ENCODE data around the gene FCN2. TPM values are rescaled to one million over a fixed set of nuclear protein-coding genes. Genes with fewer than 3 reads are reported as not detected.

FCN2 gene
- total and polyA plus RNA-seq, 9 of the 15 experiments (the other 6 are each of a cell fraction or from before 2014, with no cell fraction given) = not detected

DNA sequence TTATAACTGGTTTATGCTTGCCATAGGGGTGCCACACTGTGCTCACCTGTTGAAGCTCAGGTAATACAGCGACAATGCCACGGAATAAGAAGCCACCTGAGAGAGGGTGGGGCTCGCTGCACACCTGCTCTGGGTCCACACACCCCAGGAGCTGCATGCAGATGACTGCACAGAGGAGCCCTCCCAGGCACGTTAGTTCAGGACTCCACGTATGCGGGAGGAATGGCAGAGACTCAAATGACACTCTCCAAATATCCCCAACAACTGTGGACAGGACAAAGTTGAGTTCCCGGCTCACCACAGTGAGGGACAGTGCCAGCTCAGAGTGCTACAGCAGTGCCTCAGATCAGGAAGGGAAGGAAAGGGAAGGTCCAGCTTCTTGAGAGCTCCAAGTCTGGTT lies 42.9 kb downstream of the FCN2 start:
- Histone ChIP-seq H3K9me1 (ENCODE audit: control insufficient read depth, insufficient read depth, low read length) (no peaks in the 10 kb centered on the region), H3K9ac (ENCODE audit: insufficient read depth in 1 of 2, low read depth in 2 of 2, low read length in 2 of 2) (no peak overlapping the region), H3K4me2 (ENCODE audit: insufficient read depth, low read length) (no peak overlapping the region), H2AFZ (ENCODE audit: low read depth, low read length) (no peak overlapping the region), H3K9me3 (replicated peaks; ENCODE audit: control insufficient read depth, insufficient read depth, low read depth, low read length) (no peaks in the 10 kb centered on the region), H3K79me2 (ENCODE audit: control insufficient read depth, insufficient read depth, low read length) (no peaks in the 10 kb centered on the region), H3K4me1 (replicated peaks in 1 of 2; ENCODE audit: control insufficient read depth in 2 of 2, insufficient read depth in 2 of 2, low read length in 2 of 2) (no peaks in the 10 kb centered on the region), H3K4me3 (no peak overlapping the region), H3K27ac (ENCODE audit: extremely low read depth, low read depth, low read length) (no peak overlapping the region), H3K36me3 (ENCODE audit: control insufficient read depth, insufficient read depth, low read length) (no peaks in the 10 kb centered on the region), H3K27me3 (ENCODE audit: control insufficient read depth in 2 of 2, insufficient read depth in 2 of 2, low read length in 2 of 2) (peaks cover 0 to 8% of the 10 kb centered on the region in 2 experiments; a peak in 3 of 5 replicates), H4K20me1 (replicated peaks; ENCODE audit: control insufficient read depth, insufficient read depth, low read length) (no peaks in the 10 kb centered on the region)
- CTCF ChIA-PET (ENCODE audit: low intra/inter-chr PET ratio) = no interaction called here
- POLR2A ChIA-PET = interaction anchor here (0.6 kb wide), 1 partner anchor 26 kb away, joined by 3 read pairs; no protein-coding TSS in a partner anchor
- in situ Hi-C loops (cut with MboI) = no loop called here
- 3% methylated on average over 7 of the region's 7 CpGs for WGBS (ENCODE audit: insufficient coverage, low coverage, missing lambda C conversion rate)
- DNase-seq (ENCODE audit: extremely low read depth in 1 of 4, low spot score in 3 of 4) (no peak), ATAC-seq (no peak), FAIRE-seq (no peak)
- TF ChIP-seq EWSR1 (IDR thresholded peaks at IDR 0.05; ENCODE audit: borderline replicate concordance, low read depth, partially characterized antibody) = no peak
- TF ChIP-seq ASH1L (IDR thresholded peaks at IDR 0.05; ENCODE audit: borderline replicate concordance, low read depth, partially characterized antibody) = no peak
- TF ChIP-seq PHF20 (IDR thresholded peaks at IDR 0.05; ENCODE audit: partially characterized antibody) = no peak
- TF ChIP-seq NFE2L1 (tag; IDR thresholded peaks at IDR 0.05; ENCODE audit: borderline replicate concordance, low read depth) = no peak
- TF ChIP-seq RBM17 (IDR thresholded peaks at IDR 0.05; ENCODE audit: borderline replicate concordance, low read depth, low read length) = no peak
- TF ChIP-seq ZBED1 (IDR thresholded peaks at IDR 0.05) = no peak
- TF ChIP-seq ILK (tag; IDR thresholded peaks at IDR 0.05; ENCODE audit: borderline replicate concordance, low read depth) = no peak
- TF ChIP-seq PRPF4 (IDR thresholded peaks at IDR 0.05; ENCODE audit: insufficient read depth, low read depth, low read length, poor library complexity, severe bottlenecking) = no peak
- no peak for TF ChIP-seq ZBTB8A (IDR thresholded peaks at IDR 0.05; ENCODE audit: partially characterized antibody)
- no peak for TF ChIP-seq SETDB1 (IDR thresholded peaks at IDR 0.05; ENCODE audit: low read length)
- TF ChIP-seq, protein P1, sequence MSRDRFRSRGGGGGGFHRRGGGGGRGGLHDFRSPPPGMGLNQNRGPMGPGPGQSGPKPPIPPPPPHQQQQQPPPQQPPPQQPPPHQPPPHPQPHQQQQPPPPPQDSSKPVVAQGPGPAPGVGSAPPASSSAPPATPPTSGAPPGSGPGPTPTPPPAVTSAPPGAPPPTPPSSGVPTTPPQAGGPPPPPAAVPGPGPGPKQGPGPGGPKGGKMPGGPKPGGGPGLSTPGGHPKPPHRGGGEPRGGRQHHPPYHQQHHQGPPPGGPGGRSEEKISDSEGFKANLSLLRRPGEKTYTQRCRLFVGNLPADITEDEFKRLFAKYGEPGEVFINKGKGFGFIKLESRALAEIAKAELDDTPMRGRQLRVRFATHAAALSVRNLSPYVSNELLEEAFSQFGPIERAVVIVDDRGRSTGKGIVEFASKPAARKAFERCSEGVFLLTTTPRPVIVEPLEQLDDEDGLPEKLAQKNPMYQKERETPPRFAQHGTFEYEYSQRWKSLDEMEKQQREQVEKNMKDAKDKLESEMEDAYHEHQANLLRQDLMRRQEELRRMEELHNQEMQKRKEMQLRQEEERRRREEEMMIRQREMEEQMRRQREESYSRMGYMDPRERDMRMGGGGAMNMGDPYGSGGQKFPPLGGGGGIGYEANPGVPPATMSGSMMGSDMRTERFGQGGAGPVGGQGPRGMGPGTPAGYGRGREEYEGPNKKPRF (IDR thresholded peaks at IDR 0.05; ENCODE audit: low read depth, low read length) = no peak
- TF ChIP-seq, protein P2, sequence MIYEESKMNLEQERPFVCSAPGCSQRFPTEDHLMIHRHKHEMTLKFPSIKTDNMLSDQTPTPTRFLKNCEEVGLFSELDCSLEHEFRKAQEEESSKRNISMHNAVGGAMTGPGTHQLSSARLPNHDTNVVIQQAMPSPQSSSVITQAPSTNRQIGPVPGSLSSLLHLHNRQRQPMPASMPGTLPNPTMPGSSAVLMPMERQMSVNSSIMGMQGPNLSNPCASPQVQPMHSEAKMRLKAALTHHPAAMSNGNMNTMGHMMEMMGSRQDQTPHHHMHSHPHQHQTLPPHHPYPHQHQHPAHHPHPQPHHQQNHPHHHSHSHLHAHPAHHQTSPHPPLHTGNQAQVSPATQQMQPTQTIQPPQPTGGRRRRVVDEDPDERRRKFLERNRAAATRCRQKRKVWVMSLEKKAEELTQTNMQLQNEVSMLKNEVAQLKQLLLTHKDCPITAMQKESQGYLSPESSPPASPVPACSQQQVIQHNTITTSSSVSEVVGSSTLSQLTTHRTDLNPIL (CRISPR knock-in tag; IDR thresholded peaks at IDR 0.05) = no peak
- TF ChIP-seq ZNF384 (IDR thresholded peaks at IDR 0.05; ENCODE audit: low read depth, low read length) = no peak
- TF ChIP-seq, protein P3, sequence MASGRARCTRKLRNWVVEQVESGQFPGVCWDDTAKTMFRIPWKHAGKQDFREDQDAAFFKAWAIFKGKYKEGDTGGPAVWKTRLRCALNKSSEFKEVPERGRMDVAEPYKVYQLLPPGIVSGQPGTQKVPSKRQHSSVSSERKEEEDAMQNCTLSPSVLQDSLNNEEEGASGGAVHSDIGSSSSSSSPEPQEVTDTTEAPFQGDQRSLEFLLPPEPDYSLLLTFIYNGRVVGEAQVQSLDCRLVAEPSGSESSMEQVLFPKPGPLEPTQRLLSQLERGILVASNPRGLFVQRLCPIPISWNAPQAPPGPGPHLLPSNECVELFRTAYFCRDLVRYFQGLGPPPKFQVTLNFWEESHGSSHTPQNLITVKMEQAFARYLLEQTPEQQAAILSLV (tag; IDR thresholded peaks at IDR 0.05) = no peak
- no TSS peak for BruUV-seq (replicated peaks)
- intact Hi-C loops (cut with micrococcal nuclease) = no loop called here

All from K562 (cell line).